KOPT-K1 (cell line): Measurements from ENCODE around the gene CCDC78.
"Not testable (repeated sequence)": the region's sequence is repeated elsewhere in the genome, so short reads cannot be mapped to it uniquely, and the experiment has no call there.

ENCODE experiments used
- H3K27ac ChIP-seq: fragments of 200-600 bp; sonication (generic); 2 replicates; pipeline ENCODE4 v1.5.1; 2016; ENCODE audit warnings: antibody characterized with exemption, mild to moderate bottlenecking, low read depth, low read length; ENCODE audit not compliant: poor library complexity, severe bottlenecking
- H3K36me3 ChIP-seq: fragments of 200-600 bp; sonication (generic); 2 replicates; pipeline ENCODE4 v1.5.1; 2017; ENCODE audit warnings: antibody characterized with exemption, mild to moderate bottlenecking, low read length, moderate library complexity; ENCODE audit not compliant: insufficient read depth
- H3K9me3 ChIP-seq: fragments of 200-600 bp; sonication (generic); 2 replicates; pipeline ENCODE4 v1.5.1; 2017; ENCODE audit warnings: antibody characterized with exemption, low read length, mild to moderate bottlenecking; ENCODE audit not compliant: insufficient read depth, poor library complexity, severe bottlenecking

CCDC78 gene

DNA sequence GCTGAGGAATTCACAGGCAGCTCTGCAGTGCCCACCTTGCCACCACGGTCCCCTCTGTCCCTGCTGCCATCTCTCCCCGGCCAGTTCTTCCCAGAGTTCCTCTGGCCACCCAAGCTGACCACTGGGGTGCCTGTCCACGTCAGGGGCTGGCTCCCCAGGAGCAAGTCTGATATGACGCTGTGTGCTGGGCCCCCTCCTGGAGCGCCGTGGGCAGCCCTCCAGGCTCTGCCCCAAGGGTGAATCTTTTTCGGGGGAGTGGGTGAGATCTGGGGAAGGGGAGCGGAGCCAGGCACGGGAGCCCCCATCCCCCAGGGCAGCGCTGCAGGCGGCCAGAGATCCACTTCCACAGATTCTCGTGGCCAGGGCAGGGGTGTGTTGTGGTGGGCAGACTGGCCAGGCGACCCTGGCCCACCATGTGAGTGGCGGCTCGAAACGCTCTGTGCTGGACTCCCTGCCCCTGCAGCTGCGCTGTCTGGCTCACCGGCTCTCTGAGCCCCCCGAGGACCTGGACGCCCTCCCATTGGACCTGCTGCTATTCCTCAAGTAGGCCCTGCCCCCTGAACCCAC lies 38.0 kb upstream of the CCDC78 start:
- H3K36me3 ChIP-seq: no peaks in the 10 kb centered on the region
- no peak overlapping the region for H3K27ac ChIP-seq
- no peaks in the 10 kb centered on the region for H3K9me3 ChIP-seq

DNA sequence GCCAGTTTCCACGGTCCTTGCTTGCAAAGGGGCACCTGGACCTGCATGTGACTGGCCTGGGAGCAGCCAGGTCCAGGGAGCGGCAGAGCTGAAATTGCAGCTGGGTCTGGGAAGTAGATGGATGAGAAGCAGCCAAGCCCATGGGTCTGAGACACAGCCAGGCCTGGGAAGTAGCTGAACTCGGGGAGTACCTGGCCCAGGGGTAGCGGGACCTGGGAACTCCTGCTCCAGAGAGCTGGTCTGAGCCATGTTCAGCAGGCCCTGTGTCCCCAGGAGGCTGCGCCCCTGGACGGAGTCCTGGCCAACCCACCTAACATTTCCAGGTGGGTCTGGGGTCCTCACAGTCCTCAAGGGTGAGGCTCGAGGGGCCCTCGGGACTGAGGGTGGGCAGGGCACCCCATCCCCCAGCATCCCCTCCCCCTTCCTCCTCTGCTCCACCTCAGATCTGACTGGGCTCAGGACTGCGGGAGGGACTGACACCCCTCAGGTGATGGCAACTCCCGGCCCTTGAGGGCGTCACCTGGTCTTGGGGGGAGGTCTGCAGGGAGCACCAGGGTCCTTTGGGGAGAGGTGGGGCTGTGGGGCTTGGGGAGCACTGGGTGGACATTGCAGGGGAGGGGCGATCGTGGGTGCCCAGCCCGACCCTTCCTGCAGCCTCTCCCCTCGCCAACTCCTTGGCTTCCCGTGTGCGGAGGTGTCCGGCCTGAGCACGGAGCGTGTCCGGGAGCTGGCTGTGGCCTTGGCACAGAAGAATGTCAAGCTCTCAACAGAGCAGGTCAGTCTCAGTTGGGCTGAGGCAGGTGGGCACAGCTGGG lies 37.3 kb upstream of the CCDC78 start:
- Histone ChIP-seq H3K9me3 (no peaks in the 10 kb centered on the region), H3K27ac (no peak overlapping the region), H3K36me3 (no peaks in the 10 kb centered on the region)

- Histone ChIP-seq H3K27ac (no peak overlapping the region), H3K9me3 (no peaks in the 10 kb centered on the region), H3K36me3 (no peaks in the 10 kb centered on the region)
These were observed 36.5 kb upstream of the CCDC78 start for GRCh38 chr16:762595-763268.

GRCh38 chr16:761625-762513 lies 35.6 kb upstream of the CCDC78 start:
- H3K9me3 ChIP-seq: no peaks in the 10 kb centered on the region
- H3K36me3 ChIP-seq: no peaks in the 10 kb centered on the region
- H3K27ac ChIP-seq: no peak overlapping the region

DNA sequence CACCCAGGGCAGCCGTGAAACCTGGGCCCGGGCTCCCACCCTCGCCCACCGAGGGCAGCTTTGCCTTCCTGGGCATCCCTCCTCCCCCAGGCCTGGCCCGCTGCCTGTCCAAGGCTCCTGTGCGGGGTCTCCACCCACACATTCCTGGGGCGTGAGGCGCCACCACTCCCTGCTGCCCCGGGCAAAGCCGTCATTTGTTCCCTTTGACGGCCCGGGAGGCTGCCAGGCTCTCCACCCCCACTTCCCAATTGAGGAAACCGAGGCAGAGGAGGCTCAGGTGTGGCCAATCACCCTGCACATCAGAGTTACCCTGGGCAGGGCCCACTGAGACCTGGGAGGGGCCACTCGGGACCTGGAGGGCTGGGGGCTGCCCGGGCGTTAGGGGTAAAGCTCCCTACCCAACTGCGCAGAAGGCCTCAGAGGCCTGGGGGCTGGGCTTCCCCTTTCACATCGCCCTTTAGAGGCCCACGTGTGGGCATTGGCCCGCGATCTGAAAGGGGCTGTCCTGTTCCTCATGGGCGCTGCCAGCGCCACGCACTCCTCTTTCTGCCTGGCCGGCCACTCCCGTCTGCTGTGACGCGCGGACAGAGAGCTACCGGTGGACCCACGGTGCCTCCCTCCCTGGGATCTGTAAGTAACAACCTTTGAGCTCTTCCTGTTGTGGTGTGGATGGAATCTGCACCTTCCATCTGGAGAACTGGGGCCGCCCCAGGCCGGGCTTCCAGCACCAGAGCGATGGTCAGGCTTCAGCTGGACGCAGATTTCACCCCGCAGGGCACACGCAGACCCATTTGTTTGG lies 34.5 kb upstream of the CCDC78 start, which contains the start of gene MSLN:
TSS of gene MSLN (plus strand) at position 190 of the 799 bp plus-strand sequence. CDS start 1,947 bp downstream, outside the sequence.
- Histone ChIP-seq H3K27ac (no peak within 1 kb of the TSS), H3K9me3 (no peaks in the 10 kb centered on the region), H3K36me3 (no peaks in the 10 kb centered on the region)

DNA sequence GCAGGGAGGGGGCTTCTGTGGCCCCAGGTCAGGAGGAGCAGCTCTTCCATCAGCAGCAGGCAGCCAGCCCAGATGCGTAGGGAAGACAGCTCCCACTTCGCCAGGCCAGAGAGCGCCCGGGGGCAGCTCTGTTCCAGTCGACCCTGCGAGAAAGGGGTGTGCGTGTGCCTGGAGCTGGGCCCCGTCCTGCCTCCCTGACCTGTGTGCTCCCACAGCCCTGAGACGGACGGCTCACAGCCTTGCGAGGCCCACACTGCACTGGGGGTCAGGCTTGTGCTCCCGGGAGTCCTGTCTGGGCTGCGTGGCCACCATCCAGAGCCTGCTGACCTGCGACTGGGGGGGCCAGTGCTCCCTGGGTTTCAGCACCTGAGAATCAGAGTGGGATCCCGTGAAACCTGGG lies 33.8 kb upstream of the CCDC78 start:
- Histone ChIP-seq H3K27ac (no peak overlapping the region), H3K36me3 (no peaks in the 10 kb centered on the region), H3K9me3 (no peaks in the 10 kb centered on the region)

- H3K9me3 ChIP-seq: no peaks in the 10 kb centered on the region
- no peak overlapping the region for H3K27ac ChIP-seq
- H3K36me3 ChIP-seq: no peaks in the 10 kb centered on the region
These were observed 33.1 kb upstream of the CCDC78 start for GRCh38 chr16:759110-759910.

DNA sequence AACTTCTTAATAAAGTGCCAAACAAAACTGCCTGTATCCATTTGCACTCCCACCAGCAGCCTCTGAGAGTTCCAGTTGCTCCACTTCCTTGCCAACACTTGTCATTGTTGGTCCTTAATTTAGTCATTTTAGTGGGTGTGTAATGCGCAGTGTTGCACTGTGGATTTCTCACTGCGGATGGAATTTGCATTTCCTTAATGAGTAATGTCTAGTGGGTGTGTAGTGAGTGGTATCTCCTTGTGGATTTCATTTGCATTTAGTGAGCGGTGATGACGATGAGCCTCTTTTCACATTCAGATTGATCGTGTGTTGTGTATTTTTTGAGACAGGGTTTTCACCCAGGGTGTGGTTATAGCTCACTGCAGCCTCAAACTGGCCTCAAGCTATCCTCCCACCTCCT lies 30.2 kb upstream of the CCDC78 start:
- no peaks in the 10 kb centered on the region for H3K9me3 ChIP-seq
- no peak overlapping the region for H3K27ac ChIP-seq
- H3K36me3 ChIP-seq: no peaks in the 10 kb centered on the region

DNA sequence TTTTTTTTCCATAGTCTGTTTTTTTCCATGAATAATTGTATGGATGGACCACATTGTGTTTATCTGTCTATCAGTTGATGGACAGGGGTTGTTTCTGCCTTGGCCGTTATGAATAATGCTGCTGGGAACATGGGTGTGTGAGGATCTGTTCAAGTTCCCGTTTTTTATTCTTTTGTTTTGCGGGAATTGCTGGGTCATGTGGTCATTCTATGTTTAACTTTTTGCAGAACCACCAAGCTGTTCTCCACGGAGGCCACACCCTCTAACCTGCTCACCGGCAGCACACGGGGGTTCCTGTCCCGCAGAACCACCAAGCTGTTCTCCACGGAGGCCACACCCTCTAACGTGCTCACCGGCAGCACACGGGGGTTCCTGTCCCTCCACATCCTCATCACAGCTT lies 28.4 kb upstream of the CCDC78 start:
- no peaks in the 10 kb centered on the region for H3K36me3 ChIP-seq
- H3K27ac ChIP-seq: no peak overlapping the region
- no peaks in the 10 kb centered on the region for H3K9me3 ChIP-seq

DNA sequence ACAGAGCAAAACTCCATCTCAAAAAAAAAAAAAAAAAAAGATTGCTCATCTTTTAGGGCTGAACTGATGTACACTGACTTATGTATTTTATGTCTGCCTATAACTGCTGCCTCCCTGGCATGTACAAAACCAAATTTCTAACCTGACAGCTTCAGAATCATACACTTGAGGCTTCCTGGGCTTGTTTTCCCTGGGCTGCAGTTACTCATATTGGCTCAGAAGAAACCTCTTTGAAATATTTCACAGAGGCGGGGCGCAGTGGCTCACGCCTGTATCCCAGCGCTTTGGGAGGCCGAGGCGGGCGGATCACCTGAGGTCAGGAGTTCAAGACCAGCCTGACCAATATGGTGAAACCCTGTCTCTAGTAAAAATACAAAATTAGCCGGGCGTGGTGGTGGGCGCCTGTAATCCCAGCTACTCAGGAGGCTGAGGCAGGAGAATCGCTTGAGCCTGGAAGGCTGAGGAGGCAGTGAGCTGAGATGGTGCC lies 27.9 kb upstream of the CCDC78 start:
- not testable (repeated sequence) for H3K36me3 ChIP-seq, H3K27ac ChIP-seq, H3K9me3 ChIP-seq

DNA sequence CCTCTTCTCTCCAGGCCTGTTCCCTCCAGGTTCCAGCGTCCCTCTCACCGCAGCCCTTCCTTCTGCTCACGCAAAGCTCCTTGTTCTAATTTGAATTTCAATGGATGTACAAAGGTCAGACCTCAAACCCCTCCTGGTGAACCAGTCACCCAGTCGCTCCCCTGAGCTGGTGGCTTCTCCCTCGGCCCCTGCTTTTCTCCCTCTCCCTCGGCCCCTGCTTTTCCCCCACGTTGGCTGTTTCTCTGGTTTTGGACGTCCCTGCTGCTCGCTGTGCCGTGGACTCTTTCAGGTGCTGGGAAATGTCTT lies 25.7 kb upstream of the CCDC78 start:
- no peaks in the 10 kb centered on the region for H3K9me3 ChIP-seq
- no peak overlapping the region for H3K27ac ChIP-seq
- no peaks in the 10 kb centered on the region for H3K36me3 ChIP-seq

- Histone ChIP-seq H3K9me3 (no peaks in the 10 kb centered on the region), H3K27ac (no peak overlapping the region), H3K36me3 (no peaks in the 10 kb centered on the region)
These were observed 25.1 kb upstream of the CCDC78 start for GRCh38 chr16:751152-752006.

GRCh38 chr16:750485-750884 lies 24.2 kb upstream of the CCDC78 start:
- H3K9me3 ChIP-seq: no peaks in the 10 kb centered on the region
- H3K27ac ChIP-seq: no peak overlapping the region
- no peaks in the 10 kb centered on the region for H3K36me3 ChIP-seq
